Nephron progenitor cell (in vitro differentiated cells): ENCODE data around the gene CD72.

Experiments used
- DNase-seq: peaks from one replicate; pipeline ENCODE4 v3.0.0; 2021
- H3K27ac Mint-ChIP-seq: 2 replicates; pipeline ENCODE4 v1.8.0; 2021; ENCODE audit warnings: mild to moderate bottlenecking, moderate library complexity, mixed read lengths
- H3K27me3 Mint-ChIP-seq: 2 replicates; pipeline ENCODE4 v1.8.0; 2021; ENCODE audit warnings: mild to moderate bottlenecking, low read depth, mixed read lengths; ENCODE audit not compliant: poor library complexity
- H3K36me3 Mint-ChIP-seq: 2 replicates; pipeline ENCODE4 v1.8.0; 2021; ENCODE audit warnings: low read depth, mixed read lengths
- H3K4me1 Mint-ChIP-seq: 2 replicates; pipeline ENCODE4 v1.8.0; 2021; ENCODE audit warnings: mixed read lengths
- H3K4me3 Mint-ChIP-seq: 2 replicates; pipeline ENCODE4 v1.8.0; 2021; ENCODE audit warnings: mild to moderate bottlenecking, moderate library complexity, mixed read lengths
- H3K9me3 Mint-ChIP-seq: 2 replicates; pipeline ENCODE4 v1.8.0; 2021; ENCODE audit warnings: mild to moderate bottlenecking, moderate library complexity, mixed read lengths
- CTCF ChIP-seq: fragments of 200-600 bp; sonication (generic); IDR thresholded peaks from 2 replicates; pipeline ENCODE4 v1.5.0; 2021; ENCODE audit warnings: antibody characterized with exemption

CD72 gene

GRCh38 chr9:35658968-35659220 lies 40.7 kb upstream of the CD72 start:
- Mint-ChIP-seq H3K4me3 (peak overlapping the region; percentile 86), H3K27ac (peak overlapping the region; percentile 7), H3K36me3 (peaks cover 28% of the 10 kb centered on the region), H3K27me3 (peaks cover 20% of the 10 kb centered on the region), H3K9me3 (peaks cover 4% of the 10 kb centered on the region), H3K4me1 (peaks cover 63% of the 10 kb centered on the region)
- no peak for TF ChIP-seq CTCF
- DNase-seq, result no peak

GRCh38 chr9:35658137-35658967 lies 40.1 kb upstream of the CD72 start, which contains the start of gene CCDC107:
TSS of gene CCDC107 (plus strand) at chr9:35658292. CDS start at chr9:35658380, 88 bp downstream.
- peak; percentile 65 for TF ChIP-seq CTCF
- peak within 1 kb of the TSS; percentile 100 for H3K27ac Mint-ChIP-seq
- H3K9me3 Mint-ChIP-seq, result peaks cover 4% of the 10 kb centered on the region
- peak; percentile 89 for DNase-seq
- peaks cover 20% of the 10 kb centered on the region for H3K27me3 Mint-ChIP-seq
- H3K4me1 Mint-ChIP-seq, result peaks cover 58% of the 10 kb centered on the region
- peaks cover 28% of the 10 kb centered on the region for H3K36me3 Mint-ChIP-seq
- peak within 1 kb of the TSS; percentile 86 for H3K4me3 Mint-ChIP-seq

GRCh38 chr9:35657546-35658136 lies 39.4 kb upstream of the CD72 start, which contains the start of gene RMRP:
TSS of gene RMRP (minus strand) at chr9:35658019.
- Mint-ChIP-seq H3K4me3 (peak within 1 kb of the TSS; percentile 86), H3K36me3 (peaks cover 25% of the 10 kb centered on the region), H3K27ac (peak within 1 kb of the TSS; percentile 100), H3K9me3 (peaks cover 4% of the 10 kb centered on the region), H3K4me1 (peaks cover 50% of the 10 kb centered on the region), H3K27me3 (peaks cover 20% of the 10 kb centered on the region)
- no peak for TF ChIP-seq CTCF
- DNase-seq, result peak; percentile 93

DNA sequence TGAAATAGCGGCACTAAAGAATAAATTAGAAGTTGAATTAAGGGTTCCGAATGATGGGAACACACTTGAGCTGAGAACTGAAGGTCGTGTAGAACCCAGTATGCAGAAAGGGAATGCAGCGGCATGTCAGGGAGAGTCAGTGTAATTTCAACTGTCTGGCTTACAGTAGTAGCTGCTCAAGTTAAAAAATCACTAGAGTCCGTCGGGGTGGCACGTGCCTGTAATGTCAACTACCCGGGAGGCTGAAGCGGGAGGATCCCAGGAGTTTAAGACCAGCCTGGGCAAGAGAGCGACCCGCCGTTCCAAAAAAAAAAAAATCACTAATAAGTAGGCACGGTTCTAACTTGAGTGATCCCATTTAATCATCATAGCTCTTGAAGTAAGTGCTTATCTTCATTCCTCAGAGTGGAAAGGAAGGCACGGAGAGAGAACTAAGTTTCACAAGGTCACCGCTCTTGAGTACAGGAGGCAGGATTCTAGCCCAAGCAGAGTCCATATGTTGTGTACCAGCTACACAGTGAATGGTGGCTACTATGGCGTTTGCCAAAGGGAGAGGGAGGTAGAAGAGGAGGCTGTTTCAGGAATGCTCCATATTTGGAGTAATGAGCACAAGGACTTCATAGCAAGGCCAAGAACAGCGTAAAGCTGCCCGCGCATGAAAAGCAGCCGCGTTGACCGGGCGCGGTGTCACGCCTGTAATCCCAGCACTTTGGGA lies 38.8 kb upstream of the CD72 start:
- DNase-seq, result no peak
- H3K4me3 Mint-ChIP-seq, result peak overlapping the region; percentile 84
- peaks cover 44% of the 10 kb centered on the region for H3K4me1 Mint-ChIP-seq
- peaks cover 20% of the 10 kb centered on the region for H3K36me3 Mint-ChIP-seq
- H3K27ac Mint-ChIP-seq, result peak overlapping the region; percentile 100
- no peak for TF ChIP-seq CTCF
- peaks cover 20% of the 10 kb centered on the region for H3K27me3 Mint-ChIP-seq
- H3K9me3 Mint-ChIP-seq, result peaks cover 4% of the 10 kb centered on the region

GRCh38 chr9:35656348-35656747 lies 38.1 kb upstream of the CD72 start:
- no peak overlapping the region for H3K27ac Mint-ChIP-seq
- H3K27me3 Mint-ChIP-seq, result peaks cover 20% of the 10 kb centered on the region
- no peak for DNase-seq
- peak overlapping the region; percentile 84 for H3K4me3 Mint-ChIP-seq
- peaks cover 16% of the 10 kb centered on the region for H3K36me3 Mint-ChIP-seq
- H3K4me1 Mint-ChIP-seq, result peaks cover 40% of the 10 kb centered on the region
- peaks cover 4% of the 10 kb centered on the region for H3K9me3 Mint-ChIP-seq
- TF ChIP-seq CTCF, result no peak
